ENCODE measurements around the gene NOL12.
"Not testable (repeated sequence)": the region's sequence is repeated elsewhere in the genome, so short reads cannot be mapped to it uniquely, and the experiment has no call there.

The NOL12 gene, protein sequence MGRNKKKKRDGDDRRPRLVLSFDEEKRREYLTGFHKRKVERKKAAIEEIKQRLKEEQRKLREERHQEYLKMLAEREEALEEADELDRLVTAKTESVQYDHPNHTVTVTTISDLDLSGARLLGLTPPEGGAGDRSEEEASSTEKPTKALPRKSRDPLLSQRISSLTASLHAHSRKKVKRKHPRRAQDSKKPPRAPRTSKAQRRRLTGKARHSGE

DNA sequence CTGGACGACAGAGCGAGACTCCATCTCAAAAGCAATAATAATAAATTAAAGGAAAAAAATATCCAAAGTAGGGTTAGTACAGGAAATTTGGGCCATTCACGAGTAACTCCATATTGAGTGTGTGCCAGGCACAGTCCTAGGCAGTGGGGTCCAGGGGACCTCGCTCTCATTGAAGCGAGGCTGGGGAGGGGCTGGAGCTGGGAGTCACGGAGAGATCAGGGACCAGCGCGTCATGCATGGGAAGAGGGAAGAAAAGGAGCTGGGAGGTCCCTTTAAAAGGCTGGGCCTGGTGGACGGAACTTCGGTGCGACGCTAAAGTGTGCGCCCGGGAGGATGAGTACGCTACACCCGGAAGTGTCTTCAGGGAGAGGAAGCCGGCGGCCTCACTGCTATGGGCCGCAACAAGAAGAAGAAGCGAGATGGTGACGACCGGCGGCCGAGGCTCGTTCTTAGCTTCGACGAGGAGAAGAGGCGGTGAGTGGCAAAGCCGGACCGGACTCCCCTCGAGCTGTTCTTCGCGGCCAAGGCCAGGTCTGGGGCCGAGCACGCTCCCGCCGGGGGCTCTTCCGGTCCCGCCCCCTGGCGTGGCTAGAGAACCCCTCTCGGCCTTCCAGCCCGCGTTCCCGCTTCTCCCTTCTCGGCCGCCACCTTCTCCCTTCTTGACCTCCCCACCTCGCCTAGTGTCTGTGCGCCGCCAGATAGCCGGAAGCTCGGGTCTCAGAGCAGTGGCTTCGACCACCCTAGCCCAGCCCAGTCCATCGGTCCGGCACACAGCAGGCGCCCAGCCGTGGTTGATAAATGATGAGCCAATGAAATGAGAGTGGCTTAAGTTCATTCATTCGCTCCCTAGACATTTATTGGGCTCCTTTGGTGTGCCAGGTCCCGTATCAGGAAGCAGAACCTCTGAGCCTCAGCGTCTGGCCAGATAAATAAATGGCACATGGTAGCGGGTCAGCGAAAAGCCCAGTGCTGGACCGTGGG, at the start of gene NOL12:
TSS of gene NOL12 (plus strand) at position 342 of the 981 bp plus-strand sequence. CDS start at position 392, 50 bp downstream.
- in situ Hi-C loops (cut with MboI; ENCODE audit: low sequenced_read_pairs), result no loop called here

GRCh38 chr22:37636949-37637273, 49.2 kb upstream of the NOL12 start:
- in situ Hi-C loops (cut with MboI; ENCODE audit: low sequenced_read_pairs), result no loop called here

DNA sequence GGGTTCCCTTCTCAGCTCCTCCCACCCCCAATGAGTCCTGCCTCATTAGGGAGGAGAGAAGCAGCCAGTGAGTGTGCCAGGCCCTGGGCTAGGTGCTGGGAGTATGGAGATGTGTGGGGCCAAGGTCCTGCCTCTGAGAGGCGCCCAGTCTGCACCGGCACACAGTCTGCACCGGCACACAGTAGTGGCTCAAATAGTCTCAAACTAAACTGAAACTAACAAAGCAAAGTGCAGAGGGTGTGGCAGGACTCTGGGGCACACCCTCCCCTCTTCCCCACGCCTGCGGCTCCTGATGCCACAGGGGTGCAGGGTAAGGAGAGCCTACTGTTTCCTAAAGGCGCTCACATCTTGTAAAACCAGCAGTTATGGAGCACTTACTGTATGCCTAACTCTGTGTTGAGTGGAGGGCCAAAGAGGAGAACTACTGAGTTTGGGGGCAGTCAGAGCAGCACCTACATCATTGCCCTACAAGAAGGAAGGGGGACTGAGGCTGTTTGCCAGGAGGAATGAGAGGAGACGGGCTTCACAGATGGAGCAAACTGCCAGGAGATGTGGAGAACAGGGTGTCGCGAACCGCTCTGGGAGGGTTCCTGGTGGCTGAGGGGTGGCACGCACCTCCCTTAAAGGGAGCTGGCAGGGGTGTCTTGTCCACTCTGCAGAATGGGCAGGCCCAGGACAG, 47.6 kb upstream of the NOL12 start:
- in situ Hi-C loops (cut with MboI; ENCODE audit: low sequenced_read_pairs), result no loop called here

DNA sequence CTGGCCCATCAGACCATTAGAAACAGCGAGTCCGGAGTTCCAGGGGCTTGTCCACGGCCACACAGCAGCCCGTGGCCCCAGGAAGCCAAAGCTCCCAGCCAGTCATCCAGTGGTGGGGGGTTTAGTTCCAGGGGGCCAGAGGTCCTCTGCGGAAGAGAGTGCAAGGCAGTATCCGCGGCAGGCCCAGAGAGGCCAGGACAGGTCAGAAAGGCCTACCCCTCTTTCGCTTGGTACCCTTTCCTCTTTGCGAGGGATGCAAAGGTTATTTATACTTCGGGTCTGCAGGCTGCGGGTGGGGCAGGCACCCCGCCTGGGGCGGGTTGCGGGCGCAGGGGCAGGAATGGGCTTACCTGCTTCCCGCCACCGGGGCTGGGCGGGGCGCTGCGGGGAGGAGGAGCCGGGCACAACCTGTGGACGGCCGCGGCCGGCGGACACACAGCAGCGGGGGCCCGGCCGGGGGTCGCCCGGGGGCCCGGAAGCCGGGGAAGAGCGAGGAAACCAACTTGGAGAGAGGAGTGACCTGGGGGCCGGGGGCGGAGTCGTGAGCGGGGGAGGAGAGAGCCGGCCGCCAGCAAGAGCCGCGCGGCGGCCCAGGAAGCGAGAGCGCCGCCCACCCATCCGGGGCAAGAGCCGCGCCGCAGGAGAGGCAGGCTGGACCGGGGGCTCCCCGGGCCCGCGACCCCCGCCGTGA, 46.9 kb upstream of the NOL12 start, which contains the start of gene SH3BP1:
TSS of gene SH3BP1 (plus strand) at position 600 of the 691 bp plus-strand sequence. CDS start 119 bp downstream, outside the sequence.
- in situ Hi-C loops (cut with MboI; ENCODE audit: low sequenced_read_pairs), result no loop called here

- in situ Hi-C loops (cut with MboI; ENCODE audit: low sequenced_read_pairs), result no loop called here
Measured at GRCh38 chr22:37639771-37640590, 46.2 kb upstream of the NOL12 start.

GRCh38 chr22:37640591-37641560, 45.3 kb upstream of the NOL12 start:
- in situ Hi-C loops (cut with MboI; ENCODE audit: low sequenced_read_pairs), result no loop called here

DNA sequence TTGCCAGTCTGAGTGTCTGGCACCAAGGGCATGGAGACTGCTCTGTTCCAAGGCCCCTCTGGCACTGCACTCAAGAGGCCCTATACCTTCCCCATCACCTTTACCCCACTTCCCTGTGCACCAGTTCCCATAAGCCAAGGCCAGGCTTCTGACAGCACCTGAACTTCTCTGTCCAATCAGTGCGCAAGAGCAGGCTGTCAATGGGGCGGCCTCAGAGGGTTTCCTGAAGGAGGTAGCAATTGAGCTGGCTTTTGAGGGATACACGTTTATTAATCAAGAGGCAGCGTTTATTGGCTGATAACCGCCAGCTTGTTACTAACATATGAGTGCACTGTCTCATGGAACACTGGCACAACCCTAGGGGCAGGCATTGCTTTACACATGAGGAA, 44.6 kb upstream of the NOL12 start:
- in situ Hi-C loops (cut with MboI; ENCODE audit: low sequenced_read_pairs), result no loop called here

GRCh38 chr22:37643225-37643847, 42.8 kb upstream of the NOL12 start:
- in situ Hi-C loops (cut with MboI; ENCODE audit: low sequenced_read_pairs), result no loop called here

GRCh38 chr22:37647317-37647716, 38.8 kb upstream of the NOL12 start:
- in situ Hi-C loops (cut with MboI; ENCODE audit: low sequenced_read_pairs), result no loop called here

DNA sequence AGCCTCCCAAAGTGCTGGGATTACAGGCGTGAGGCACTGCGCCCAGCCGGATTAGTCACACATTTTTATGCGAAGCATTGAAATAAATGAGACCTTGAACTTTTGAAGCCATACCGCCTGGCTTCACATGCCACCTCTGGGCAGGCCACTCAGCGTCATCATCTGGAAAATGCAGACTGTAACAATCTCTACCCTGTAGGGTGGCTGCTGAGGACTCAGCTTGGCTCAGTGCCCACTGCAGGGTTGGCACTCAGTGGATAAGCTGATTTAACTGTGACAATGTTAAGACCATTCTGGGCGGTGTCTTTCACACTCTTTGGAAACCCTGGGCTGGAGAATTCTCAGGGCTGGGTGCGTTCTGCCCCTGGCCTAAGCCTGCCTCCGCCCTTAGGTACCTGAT, 38.2 kb upstream of the NOL12 start:
- in situ Hi-C loops (cut with MboI; ENCODE audit: low sequenced_read_pairs), result no loop called here

DNA sequence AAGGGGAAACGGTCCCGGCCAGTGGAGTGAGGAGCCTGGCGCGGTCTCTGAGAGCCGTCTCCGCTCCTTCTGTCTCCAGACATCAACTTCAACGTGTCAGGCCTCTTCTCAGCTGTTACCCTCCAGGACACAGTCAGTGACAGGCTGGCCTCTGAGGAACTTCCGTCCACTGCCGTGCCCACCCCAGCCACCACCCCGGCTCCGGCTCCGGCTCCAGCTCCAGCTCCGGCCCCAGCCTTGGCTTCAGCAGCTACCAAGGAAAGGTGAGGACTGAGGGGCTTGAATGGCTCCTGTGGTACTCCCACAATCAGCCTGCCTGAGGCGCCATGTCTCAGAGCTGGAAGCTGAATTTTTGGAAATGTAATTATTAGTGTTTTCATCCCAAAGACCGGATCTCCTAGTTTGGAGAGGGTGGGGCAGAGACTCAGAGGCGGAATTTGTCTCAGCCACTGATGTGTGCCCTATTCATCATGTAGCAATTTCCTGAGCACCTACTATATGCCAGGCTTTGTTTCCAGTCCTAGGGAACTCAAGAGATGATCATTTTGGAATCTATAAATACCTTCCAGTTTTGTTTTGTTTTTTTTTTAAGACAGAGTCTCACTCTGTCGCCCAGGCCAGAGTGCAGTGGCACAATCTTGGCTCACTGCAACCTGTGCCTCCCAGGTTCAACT, 35.5 kb upstream of the NOL12 start:
- in situ Hi-C loops (cut with MboI; ENCODE audit: low sequenced_read_pairs), result no loop called here

- in situ Hi-C loops (cut with MboI; ENCODE audit: low sequenced_read_pairs), result no loop called here
Measured at GRCh38 chr22:37654563-37655251, 31.4 kb upstream of the NOL12 start.

DNA sequence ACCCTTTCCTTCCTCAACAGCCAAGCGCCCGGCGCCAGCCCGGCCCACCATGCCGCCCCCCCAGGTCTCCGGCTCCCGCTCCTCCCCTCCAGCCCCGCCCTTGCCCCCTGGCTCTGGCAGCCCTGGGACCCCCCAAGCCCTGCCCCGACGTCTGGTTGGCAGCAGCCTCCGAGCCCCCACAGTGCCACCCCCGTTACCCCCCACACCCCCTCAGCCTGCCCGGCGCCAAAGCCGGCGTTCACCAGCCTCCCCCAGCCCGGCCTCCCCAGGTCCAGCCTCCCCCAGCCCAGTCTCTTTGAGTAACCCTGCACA, 30.9 kb upstream of the NOL12 start:
- in situ Hi-C loops (cut with MboI; ENCODE audit: low sequenced_read_pairs), result no loop called here

- in situ Hi-C loops (cut with MboI; ENCODE audit: low sequenced_read_pairs), result not testable (repeated sequence)
Measured at GRCh38 chr22:37656583-37656982, 29.6 kb upstream of the NOL12 start.

DNA sequence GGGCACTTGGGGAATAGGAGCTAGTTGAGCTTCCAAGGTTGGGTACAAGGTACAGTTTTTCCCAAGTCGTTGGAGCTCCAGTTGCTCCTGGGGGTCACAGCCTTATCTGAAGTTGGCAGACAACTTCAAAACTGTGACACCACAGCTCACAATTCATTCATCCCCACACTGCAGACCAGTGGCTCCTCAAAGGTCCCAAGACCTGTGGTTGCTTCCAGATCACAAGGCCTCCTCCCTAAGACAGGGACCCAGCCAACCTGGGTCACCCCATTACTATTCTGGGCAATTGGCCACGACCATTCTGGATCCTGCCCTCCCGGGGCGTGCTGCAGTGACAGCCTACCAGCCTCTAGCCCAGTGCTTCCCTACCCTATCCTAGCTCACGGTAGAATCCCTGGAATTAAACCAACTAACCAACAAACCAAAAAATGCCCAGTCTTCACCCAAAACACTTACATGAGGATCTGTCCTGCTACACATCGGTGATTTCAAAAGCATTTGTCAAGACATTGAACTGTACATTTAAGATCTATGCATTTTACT, 28.5 kb upstream of the NOL12 start:
- in situ Hi-C loops (cut with MboI; ENCODE audit: low sequenced_read_pairs), result no loop called here

DNA sequence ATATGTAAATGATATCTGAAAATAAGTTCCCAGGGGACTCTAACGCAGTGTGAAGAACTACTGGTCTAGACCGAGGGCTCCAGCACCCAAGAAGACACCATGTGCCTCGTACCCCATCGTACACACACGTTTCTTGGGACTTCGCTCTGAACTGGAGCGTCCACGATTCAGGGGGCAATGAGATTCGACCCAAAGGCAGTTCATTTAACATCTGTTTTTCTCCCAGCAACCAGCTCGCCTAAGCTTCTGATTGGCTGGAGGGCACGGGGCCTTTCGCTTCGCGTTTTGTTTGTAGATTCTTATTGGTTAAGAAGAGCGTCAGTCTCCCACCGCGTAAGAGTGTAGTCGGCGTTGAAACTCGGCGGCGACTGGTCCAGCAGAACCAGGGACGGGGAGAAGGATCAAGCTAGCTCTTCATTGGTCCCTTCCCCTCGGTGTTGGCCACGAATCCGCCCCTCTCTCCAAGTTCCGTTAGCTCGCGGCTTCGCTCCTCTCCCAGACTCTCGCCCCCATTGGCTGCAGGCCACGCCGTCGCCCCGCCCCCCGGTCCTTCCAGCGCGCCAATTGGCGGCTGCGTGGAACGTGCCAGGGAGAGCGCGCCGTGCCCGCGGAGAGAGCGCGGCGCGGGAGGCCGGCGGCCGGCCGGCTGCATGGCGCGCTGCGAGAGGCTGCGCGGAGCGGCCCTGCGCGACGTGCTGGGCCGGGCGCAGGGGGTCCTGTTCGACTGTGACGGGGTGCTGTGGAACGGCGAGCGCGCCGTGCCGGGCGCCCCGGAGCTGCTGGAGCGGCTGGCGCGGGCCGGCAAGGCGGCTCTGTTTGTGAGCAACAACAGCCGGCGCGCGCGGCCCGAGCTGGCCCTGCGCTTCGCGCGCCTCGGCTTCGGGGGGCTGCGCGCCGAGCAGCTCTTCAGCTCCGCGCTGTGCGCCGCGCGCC, 27.7 kb upstream of the NOL12 start, which contains the start of gene PDXP:
TSS of gene PDXP (plus strand) at position 591 of the 933 bp plus-strand sequence. CDS start at position 651, 60 bp downstream.
- in situ Hi-C loops (cut with MboI; ENCODE audit: low sequenced_read_pairs), result no loop called here
